NCI-H82 treated with DMSO at 0.1 percent for 48 hours (cell line): ENCODE results near the gene GEMIN5.
"Not testable (repeated sequence)": the region's sequence is repeated elsewhere in the genome, so short reads cannot be mapped to it uniquely, and the experiment has no call there.

ENCODE experiments used
- DNase-seq: peaks from one replicate; lab custom pipeline; 2025; ENCODE audit not compliant: unreplicated experiment; lab: John Stamatoyannopoulos, UW

GEMIN5 gene

GRCh38 chr5:154937718-154938466 lies at the start of gene GEMIN5:
Gene GEMIN5 (minus strand): TSS chr5:154938211. CDS start chr5:154938133, 78 bp downstream.
- peak; percentile 44 for DNase-seq

- no peak for DNase-seq
Observed at GRCh38 chr5:154986151-154986550, 48.1 kb upstream of the GEMIN5 start.

GRCh38 chr5:154984946-154985516 lies 47.0 kb upstream of the GEMIN5 start:
- no peak for DNase-seq

GRCh38 chr5:154978294-154978693 lies 40.3 kb upstream of the GEMIN5 start:
- not testable (repeated sequence) for DNase-seq

- no peak for DNase-seq
Observed at GRCh38 chr5:154977409-154977808, 39.4 kb upstream of the GEMIN5 start.

- not testable (repeated sequence) for DNase-seq
Observed at GRCh38 chr5:154976082-154976481, 38.1 kb upstream of the GEMIN5 start.

GRCh38 chr5:154972476-154973080 lies 34.6 kb upstream of the GEMIN5 start:
- peak; percentile 39 for DNase-seq

- DNase-seq, result no peak
Observed at GRCh38 chr5:154971501-154971900, 33.5 kb upstream of the GEMIN5 start.

- no peak for DNase-seq
Observed at GRCh38 chr5:154970759-154971158, 32.7 kb upstream of the GEMIN5 start.

- no peak for DNase-seq
Observed at GRCh38 chr5:154968953-154969352, 30.9 kb upstream of the GEMIN5 start.

- DNase-seq, result no peak
Observed at GRCh38 chr5:154967421-154968024, 29.5 kb upstream of the GEMIN5 start.

GRCh38 chr5:154966874-154967273 lies 28.9 kb upstream of the GEMIN5 start:
- DNase-seq, result no peak

GRCh38 chr5:154966081-154966841 lies 28.2 kb upstream of the GEMIN5 start:
- no peak for DNase-seq

GRCh38 chr5:154962494-154962893 lies 24.5 kb upstream of the GEMIN5 start:
- DNase-seq, result no peak

GRCh38 chr5:154956712-154957111 lies 18.7 kb upstream of the GEMIN5 start:
- no peak for DNase-seq

GRCh38 chr5:154949781-154950180 lies 11.8 kb upstream of the GEMIN5 start:
- DNase-seq, result no peak

- no peak for DNase-seq
Observed at GRCh38 chr5:154948313-154948712, 10.3 kb upstream of the GEMIN5 start.

GRCh38 chr5:154947778-154948177 lies 9.8 kb upstream of the GEMIN5 start:
- no peak for DNase-seq

- no peak for DNase-seq
Observed at GRCh38 chr5:154945695-154946301, 7.8 kb upstream of the GEMIN5 start.

GRCh38 chr5:154944716-154945115 lies 6.7 kb upstream of the GEMIN5 start:
- DNase-seq, result no peak

GRCh38 chr5:154943527-154943926 lies 5.5 kb upstream of the GEMIN5 start:
- DNase-seq, result no peak
